HG03558 (cell line): ENCODE data around the gene CFAP20.

Experiments
- ATAC-seq: cut with Tn5 transposase; IDR thresholded peaks from one replicate; pipeline ENCODE4 v1.9.1; 2021; ENCODE audit warnings: moderate number of reproducible peaks; ENCODE audit not compliant: unreplicated experiment; ENCODE audit errors: extremely low read depth

The CFAP20 gene

GRCh38 chr16:58129097-58129936 lies at the start of gene CFAP20:
CFAP20 (minus strand) TSS chr16:58129381; CDS start chr16:58129115, 266 bp downstream.
- peak; percentile 68 for ATAC-seq

- ATAC-seq = no peak
Observed at GRCh38 chr16:58177353-58177710, 48.2 kb upstream of the CFAP20 start.

- ATAC-seq = no peak
Observed at GRCh38 chr16:58176608-58177352, 47.6 kb upstream of the CFAP20 start.

GRCh38 chr16:58170223-58170622 lies 41.0 kb upstream of the CFAP20 start:
- no peak for ATAC-seq

- no peak for ATAC-seq
Observed at GRCh38 chr16:58160855-58161254, 31.7 kb upstream of the CFAP20 start.

- ATAC-seq = no peak
Observed at GRCh38 chr16:58158725-58159124, 29.5 kb upstream of the CFAP20 start.

GRCh38 chr16:58157951-58158540 lies 28.9 kb upstream of the CFAP20 start:
- ATAC-seq = no peak

- ATAC-seq = no peak
Observed at GRCh38 chr16:58157239-58157638, 28.1 kb upstream of the CFAP20 start.

- ATAC-seq = no peak
Observed at GRCh38 chr16:58155839-58156238, 26.7 kb upstream of the CFAP20 start.

- ATAC-seq = no peak
Observed at GRCh38 chr16:58154345-58154744, 25.2 kb upstream of the CFAP20 start.

- ATAC-seq = no peak
Observed at GRCh38 chr16:58152246-58152868, 23.2 kb upstream of the CFAP20 start.

- ATAC-seq = no peak
Observed at GRCh38 chr16:58148526-58148925, 19.3 kb upstream of the CFAP20 start.

GRCh38 chr16:58148099-58148498 lies 18.9 kb upstream of the CFAP20 start:
- ATAC-seq = no peak

GRCh38 chr16:58138852-58139251 lies 9.7 kb upstream of the CFAP20 start:
- no peak for ATAC-seq

GRCh38 chr16:58137581-58137980 lies 8.4 kb upstream of the CFAP20 start:
- ATAC-seq = no peak

GRCh38 chr16:58128711-58129096 lies 477 bp downstream of the CFAP20 start:
- ATAC-seq = no peak

GRCh38 chr16:58128181-58128631 lies 975 bp downstream of the CFAP20 start:
- ATAC-seq = no peak

GRCh38 chr16:58127634-58128033 lies 1.5 kb downstream of the CFAP20 start:
- no peak for ATAC-seq

GRCh38 chr16:58127033-58127556 lies 2.1 kb downstream of the CFAP20 start:
- no peak for ATAC-seq

- ATAC-seq = no peak
Observed at GRCh38 chr16:58126451-58126961, 2.7 kb downstream of the CFAP20 start.
